CD4-positive, alpha-beta T cell treated with Interleukin-21 for 1 hour (primary cell): Measurements from ENCODE around the gene TMEM127.
A peak's percentile ranks its signal among the peaks of the same experiment; 100 is the strongest.
"Not testable (repeated sequence)": the region's sequence is repeated elsewhere in the genome, so short reads cannot be mapped to it uniquely, and the experiment has no call there.

Experiments
- DNase-seq: peaks from one replicate; pipeline ENCODE4 v3.0.0-alpha.2; 2020

Gene TMEM127

GRCh38 chr2:96262306-96262705, 3.5 kb downstream of the TMEM127 start:
- no peak for DNase-seq

- no peak for DNase-seq
Observed at GRCh38 chr2:96261328-96262003, 4.3 kb downstream of the TMEM127 start.

- peak; percentile 34 for DNase-seq
Observed at GRCh38 chr2:96260387-96261260, 5.2 kb downstream of the TMEM127 start.

DNA sequence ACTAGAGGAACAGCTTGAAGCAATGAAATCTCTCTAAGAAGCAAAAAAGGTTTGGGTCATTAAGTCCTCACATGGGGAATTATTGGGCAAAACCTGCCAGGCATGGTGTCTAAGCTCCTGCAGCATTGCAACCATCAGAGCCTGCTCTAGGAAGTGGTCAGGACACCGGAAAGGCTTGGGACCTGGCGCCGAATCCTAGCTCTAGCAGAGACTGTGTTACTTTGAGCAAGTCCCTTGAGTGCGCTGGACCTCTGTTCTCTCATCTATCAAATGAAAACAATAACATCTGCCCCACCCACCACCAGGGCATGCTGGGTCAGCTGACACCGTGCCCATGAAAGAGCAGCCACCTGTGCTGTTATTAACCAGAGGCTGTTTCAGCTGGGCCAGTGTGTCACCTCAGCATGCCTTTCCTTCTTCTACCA, 6.3 kb downstream of the TMEM127 start:
- DNase-seq = no peak

DNA sequence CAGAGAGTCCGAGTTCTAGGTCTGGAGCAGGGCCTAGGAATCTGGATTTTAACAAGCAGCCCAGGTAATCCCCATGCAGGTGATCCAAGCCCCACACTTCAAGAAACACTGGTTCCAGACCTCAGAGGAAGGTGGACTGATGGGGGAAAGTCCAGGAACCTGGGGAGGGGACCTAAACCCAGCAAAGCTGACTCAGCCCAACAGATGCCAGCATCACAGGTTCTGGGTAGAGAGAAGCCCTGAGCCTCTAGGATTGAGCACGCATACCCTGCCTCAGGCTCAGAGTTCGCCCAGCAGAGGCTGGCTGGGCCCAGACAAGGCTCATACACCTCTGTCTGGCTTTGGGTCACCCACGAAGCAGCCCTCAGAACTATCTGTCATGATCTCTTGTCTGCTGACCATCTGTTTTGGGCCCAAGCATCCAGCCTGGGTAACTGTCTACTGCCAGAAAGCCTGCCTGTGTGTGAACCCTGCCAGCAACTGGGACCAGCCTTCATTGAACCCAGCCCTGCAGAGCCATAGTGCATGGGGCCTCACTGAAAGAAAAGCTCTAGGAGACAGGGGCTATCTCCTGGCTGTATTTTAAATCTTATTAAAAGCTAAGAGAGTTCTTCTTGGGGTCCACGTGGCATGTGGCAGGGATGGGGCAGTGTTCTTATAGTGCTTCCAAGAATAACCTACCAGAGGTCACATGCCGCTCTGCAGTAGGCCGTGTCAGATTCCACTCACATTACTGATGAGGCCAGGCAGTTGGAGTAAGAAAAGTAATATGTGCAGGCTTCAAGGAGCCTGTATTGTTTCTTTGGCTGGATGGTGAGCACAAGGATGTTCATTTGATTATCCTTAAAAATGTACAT, 7.4 kb downstream of the TMEM127 start:
- DNase-seq = no peak

- not testable (repeated sequence) for DNase-seq
Observed at GRCh38 chr2:96257744-96258143, 8.1 kb downstream of the TMEM127 start.

DNA sequence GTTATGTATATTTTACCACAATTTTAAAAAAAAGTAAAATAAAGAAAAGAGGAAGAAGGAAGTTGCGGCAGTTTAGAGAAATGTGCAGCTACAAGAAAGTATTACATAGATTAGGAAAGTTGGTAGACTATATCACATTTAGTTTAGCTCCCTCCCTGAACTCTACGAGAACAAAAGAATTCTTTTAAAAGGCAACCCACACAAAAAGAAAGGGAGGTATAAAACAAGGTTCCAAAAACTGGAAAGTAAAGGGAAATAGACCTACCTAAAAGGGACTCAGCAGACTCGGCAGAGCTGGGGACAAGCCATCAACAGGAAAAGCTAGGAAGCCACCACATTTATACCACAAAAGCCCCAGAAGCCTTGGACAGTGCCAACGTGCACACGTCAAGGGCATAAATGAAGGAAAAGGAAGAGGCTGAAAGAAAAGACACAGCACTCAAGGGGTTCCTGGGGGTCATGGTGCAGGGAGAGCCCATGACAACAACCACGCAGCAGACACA, 9.1 kb downstream of the TMEM127 start:
- no peak for DNase-seq

GRCh38 chr2:96254571-96254970, 11.2 kb downstream of the TMEM127 start:
- no peak for DNase-seq

- no peak for DNase-seq
Observed at GRCh38 chr2:96253006-96253405, 12.8 kb downstream of the TMEM127 start.

- no peak for DNase-seq
Observed at GRCh38 chr2:96252526-96252925, 13.3 kb downstream of the TMEM127 start.

DNA sequence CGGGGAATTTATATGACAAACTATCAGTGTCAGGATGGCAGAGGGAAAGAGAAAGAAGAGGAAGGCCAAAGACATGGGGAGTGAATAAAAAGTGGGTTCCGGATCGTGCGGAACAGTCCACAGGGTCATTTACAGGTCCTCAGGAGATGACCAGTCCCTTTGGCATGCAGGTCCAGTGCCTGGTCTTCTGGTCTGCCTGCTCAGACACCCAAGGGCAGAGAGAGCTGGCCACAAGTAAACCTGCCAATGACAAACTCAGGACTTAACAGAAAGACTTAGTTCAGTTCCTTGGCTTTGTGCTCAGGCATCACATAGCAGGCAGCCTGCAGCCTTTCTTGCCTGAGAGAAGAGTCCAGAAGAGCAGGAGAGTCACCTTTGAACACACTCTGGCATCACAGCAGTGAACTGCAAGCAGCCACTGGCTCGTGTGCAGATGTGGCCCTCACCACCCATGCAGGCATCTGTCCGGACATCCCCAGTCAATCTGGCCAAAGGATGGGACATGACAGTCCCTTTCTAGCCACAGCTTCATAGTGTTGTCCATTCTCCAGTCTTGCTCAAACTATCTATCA, 14.0 kb downstream of the TMEM127 start:
- DNase-seq = no peak

GRCh38 chr2:96250188-96250587, 15.6 kb downstream of the TMEM127 start:
- no peak for DNase-seq

DNA sequence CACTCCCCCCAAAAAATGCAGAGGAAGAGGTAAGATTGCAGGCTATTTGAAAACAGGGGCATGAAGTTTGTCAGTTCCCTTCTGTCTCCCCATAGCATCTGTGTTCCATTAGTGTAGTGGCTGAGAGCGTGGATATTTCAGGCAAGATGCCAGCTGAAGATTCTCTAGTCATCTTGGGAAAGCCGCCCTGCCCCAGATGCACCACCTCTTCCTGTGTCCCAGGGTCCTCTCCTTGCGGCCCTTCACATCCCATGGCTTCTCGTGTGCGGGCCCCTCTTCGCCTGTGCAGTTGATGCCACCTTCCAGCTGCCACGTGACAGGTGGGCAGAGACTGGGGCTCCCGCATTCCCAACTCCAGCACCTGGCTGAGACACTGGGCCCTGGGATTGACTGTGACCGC, 16.1 kb downstream of the TMEM127 start:
- DNase-seq = no peak

DNA sequence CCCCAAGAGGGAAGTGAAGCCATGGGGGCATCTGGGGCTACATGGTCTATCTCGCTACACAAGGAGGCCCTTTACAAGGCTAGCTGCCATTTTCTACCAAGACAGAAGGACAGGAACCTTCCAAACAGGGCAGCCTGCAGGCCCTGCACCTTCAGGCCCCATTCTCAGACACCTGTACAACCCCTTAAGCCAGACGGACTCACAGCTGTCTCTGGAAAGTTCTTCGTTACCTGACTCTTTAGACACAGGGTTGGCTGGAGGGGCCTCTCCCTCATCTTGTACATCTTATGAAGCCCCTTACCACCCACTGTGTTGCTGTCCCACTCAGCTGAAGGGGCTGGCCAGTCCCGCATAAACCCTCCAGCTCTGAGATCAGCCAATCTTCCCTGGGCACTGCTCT, 17.2 kb downstream of the TMEM127 start:
- no peak for DNase-seq

DNA sequence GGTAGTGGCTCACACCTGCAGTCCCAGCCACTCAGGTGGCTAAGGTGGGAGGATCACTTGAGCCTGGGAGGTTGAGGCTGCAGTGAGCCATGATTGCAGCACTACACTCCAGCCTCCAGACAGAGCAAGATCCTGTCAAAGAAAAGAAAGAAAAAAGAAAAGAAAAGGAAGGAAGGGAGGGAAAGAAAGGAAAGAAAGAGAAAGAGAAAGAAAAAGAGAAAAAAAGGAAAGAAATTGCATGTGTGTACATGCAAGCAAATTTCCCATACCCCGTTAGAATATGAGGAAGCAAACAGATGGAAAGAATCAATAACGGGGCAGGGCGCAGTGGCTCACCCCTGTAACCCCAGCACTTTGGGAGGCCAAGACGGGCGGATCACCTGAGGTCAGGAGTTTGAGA, 17.9 kb downstream of the TMEM127 start:
- DNase-seq = no peak

DNA sequence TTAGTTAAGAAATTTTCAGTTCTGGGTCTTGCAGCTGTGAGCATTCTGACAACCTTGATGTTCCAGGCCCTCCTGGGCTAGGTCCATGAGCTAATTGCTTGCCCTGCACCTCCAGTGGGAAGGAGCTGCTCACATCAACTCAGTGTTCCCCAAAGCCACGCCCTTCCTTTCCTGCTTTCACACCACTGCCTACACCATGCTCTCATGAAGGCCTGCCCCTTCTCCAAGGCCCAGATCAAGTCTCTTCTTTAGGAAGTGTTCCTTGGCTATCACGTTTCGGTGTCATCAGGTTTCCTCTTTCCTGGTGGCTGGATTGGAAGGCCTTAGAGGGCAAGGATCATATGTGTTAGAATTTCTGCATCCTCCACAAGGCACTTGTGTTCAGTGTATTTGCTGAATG, 18.8 kb downstream of the TMEM127 start:
- no peak for DNase-seq

DNA sequence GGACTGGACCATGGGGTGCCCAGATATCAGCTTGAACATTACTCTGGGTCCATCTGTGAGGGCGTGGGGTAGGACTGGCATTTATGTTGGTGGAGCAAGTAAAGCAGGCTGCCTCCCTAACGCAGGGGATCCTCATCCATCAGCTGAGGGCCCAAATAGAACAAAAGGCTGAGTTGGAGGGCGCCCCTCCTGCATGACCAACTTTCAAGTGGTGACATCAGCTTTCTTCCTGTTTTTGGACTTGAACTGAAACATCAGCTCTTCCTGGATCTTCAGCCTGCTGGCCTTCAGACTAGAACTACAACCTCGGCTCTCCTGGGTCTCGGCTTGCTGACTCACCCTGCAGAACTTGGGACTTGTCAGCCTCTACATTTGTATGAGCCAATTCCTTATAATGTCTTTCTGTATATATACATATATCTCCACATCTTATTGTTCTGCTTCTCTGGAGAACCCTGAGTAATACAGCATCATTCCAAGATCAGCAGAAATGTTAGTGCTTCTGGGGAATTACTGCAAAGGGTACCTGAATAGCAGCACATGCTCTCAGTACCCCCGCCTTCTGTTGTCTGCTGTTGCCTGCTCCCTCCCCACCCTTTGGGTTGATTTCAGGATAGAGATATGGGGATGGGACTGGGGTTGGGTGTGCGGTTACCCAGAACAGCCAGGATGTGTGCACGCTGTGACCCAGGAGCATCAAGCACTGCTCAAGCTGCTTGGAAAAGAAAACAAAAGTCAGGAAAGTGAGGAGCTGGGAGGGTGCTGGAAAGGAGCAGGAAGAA, 20.0 kb downstream of the TMEM127 start:
- no peak for DNase-seq

DNA sequence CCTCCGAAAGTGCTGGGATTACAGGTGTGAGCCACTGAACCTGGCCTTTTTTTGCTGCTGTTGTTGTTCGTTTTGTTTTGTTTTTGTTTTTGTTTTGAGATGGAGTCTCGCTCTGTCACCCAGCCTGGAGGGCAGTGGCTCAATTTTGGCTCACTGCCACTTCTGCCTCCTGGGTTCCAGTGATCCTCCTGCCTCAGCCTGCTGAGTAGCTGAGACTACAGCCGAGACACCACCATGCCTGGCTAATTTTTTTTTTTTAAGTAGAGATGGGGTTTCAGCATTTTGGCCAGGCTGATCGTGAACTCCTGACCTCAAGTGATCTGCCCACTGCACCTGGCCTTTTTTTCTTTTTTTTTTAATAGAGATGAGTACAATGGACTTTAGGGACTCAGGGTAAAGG, 22.0 kb downstream of the TMEM127 start:
- no peak for DNase-seq

DNA sequence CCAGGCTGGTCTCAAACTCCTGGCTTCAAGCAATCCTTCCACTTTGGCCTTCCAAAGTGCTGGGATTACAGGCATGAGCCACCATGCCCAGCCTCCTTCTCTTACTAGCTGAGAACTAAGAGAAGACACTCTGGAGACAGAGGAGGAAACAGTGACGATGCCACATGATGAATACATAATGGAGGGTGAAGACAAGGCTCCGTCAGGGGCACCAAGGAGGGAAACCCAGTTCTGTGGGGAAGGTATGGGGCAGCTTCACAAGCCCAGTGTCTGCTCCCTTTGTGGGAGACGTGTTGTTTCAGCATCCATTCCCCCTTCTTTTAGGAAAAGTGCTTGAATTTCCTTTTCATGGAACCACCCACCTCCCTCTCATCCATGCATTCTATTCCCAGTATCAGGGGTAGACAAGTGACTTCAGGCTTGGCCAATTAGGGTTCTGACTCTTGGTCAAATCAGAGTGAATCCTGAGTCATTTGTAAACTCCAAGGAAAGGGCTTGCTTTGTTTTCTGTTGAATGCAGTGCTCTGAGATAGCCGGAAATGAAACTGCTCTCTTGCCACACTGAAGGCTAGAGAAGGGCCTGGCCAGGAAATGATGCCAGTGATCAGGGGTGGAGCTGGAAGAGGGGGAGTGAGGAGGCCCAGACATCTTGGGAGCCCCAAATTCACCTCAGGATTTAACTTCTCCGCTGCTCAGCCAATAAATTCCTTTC, 23.7 kb downstream of the TMEM127 start:
- peak; percentile 75 for DNase-seq

DNA sequence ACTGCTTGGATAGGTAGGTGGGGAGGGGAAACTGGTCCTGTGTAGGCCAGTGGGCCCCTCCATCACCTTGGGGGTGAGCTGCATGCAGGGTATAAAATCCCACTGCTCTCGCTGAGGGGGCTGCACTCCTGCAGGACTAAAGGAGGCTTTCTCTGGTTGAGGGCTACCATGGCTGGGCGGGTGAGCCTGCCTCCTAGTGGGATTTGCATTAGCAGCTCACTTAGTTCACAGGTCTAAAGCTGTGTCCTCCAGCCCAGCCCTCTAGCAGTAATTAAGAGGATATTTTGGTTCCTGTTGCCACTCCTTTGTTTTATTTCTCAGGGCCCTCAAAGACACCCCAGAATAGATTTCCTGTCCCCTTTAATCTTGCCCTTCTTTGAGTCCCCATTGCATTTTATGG, 24.6 kb downstream of the TMEM127 start:
- DNase-seq = no peak

- DNase-seq = no peak
Observed at GRCh38 chr2:96240341-96241038, 25.3 kb downstream of the TMEM127 start.
